GM21529 (cell line): ENCODE measurements around the gene KCNK6.

Source experiments
- ATAC-seq: cut with Tn5 transposase; IDR thresholded peaks from one replicate; pipeline ENCODE4 v1.9.1; 2021; ENCODE audit not compliant: unreplicated experiment

The KCNK6 gene

DNA sequence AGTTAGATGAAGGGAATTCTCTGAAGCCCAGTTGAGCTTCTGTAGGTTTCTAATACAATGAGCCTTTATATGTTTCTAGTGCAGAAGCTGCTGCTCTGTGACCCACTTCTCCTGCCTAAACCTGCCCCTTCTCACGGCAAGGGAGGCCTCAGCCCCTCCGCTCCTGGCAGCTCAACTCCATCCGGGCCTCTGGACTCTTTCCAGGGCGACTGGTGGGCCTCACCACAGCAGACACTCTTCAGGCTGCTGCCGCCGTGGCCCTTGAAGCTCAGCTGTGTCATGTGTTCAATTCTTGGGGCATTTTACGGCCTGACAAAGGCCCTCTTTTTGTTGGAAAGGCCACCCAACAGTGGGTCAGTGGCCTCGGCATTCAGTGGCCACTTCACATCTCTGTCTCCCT lies 25.6 kb upstream of the KCNK6 start:
- ATAC-seq = no peak

DNA sequence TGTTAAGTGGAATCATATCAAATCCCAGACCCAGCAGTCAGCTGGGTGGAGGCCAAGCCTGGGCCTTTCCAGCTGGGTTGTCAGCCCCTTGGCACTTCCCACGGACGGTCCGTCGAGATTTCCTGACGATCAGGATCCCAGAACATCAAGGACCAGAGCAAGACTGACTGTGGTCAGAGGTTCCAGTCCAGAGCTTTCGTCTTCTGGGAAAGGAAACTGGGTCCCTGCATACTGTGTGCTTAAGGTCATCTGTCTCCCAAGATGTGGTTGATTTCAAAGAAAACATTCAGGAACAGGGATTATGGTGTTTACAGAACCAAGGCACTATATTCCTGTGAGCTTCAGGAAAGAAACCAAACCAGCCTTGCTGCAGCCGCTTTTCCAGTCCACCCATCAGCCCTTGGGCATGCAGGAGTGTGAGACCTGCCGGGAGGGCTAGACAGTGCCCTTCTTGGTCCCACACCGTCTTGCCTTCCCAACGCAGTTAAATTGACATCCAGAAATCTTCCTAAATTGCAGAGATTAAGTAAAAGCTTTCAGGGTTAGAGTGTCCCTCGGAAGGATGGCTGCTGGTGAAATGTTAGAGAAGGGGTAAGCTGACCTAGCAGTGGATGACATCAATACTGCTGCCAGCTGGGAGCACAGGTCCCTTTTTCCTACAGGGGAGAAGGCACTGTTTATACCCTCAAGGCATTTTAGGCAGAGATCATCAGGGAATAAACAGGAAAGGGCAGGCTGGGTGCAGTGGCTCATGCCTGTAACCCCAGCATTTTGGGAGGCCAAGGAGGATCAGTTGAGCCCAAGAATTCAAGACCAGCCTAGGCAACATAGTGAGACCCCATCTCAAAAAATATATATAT lies 20.6 kb upstream of the KCNK6 start:
- no peak for ATAC-seq

DNA sequence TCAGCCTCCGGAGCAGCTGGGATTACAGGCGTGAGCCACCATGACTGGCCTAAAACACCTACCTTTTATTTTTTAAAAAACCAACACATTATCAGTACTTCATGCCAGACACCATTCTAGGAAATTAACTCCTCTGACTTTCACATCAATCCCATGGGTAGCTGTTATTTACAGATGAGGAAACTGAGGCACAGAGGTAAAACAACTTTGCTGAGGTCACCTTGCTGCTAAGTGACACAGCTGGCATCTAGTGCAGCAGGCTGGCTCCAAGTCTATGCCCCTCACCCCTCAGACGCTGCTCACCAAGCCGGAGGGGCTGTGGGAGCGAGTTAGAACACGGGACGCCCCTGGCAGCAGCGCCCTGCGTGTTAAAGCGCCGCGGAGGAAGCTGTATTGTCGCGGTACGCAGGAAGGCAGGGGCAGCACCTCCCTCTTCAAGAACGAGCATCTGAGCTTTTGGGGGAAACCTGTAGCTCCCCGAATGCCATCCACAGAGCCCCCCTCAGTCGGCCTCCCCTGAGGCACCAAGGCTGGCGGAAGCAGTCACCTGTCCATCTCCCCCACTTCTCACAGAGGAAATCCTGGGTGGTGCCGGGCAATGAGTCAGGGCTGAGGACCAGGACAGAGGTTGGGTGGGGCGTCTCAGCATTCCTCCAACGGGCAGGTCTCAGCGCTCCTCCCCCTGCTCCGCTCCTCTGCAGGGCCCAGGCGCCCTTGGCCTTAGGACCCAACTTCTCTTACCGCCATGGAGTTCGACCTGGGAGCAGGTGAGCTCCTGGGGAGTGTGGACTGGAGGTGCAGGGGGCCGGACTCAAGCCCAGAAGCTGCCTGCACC lies 15.9 kb upstream of the KCNK6 start, which contains the start of gene C19orf33:
Gene C19orf33 (plus strand): TSS at position 735 of the 835 bp plus-strand sequence. CDS start 11 bp downstream, at position 746.
- no peak for ATAC-seq

- no peak for ATAC-seq
These were observed 15.2 kb upstream of the KCNK6 start for GRCh38 chr19:38304352-38304865.

DNA sequence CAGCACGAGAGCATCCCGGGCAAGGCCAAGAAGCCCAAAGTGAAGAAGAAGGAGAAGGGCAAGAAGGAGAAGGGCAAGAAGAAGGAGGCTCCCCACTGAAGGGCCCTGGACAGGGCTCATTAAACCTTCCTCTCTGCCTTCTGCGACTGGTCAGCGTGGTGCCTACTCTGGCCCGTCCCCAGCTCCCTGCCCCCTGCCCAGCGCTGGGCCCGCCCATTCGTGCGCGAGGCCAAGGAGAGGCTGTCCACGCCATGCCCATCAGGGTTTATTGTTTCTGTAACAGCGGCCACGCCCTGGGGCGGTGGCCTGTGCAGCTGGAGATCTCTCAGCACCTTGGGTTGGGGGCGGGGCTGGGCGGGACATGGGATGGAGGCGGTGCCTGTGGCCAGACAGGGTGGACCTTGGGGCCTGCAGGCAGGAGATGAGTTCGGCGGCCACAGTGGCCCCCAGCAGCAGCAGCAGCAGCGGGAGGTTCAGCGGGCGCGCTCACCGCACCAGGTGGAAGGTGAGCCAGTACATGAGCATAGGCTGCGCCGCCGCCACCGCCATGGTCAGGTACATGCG lies 14.7 kb upstream of the KCNK6 start:
- ATAC-seq = no peak

DNA sequence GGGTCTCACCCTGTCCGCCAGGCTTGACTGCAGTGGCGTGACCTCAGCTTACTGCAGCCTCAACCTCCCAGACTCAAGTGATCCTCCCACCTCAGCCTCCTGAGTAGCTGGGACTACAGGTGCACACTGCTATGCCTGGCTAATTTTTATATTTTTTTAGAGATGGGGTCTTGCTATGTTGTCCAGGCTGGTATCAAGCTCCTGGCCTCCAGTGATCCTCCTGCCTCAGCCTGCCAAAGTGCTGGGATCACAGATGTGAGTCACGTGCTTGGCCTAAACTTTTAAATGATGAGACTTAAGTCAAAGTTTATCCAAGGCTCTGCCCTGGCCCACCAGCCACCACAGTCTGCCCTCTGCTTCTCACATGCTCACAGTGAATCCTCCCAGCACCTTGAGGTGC lies 13.4 kb upstream of the KCNK6 start:
- ATAC-seq = no peak

DNA sequence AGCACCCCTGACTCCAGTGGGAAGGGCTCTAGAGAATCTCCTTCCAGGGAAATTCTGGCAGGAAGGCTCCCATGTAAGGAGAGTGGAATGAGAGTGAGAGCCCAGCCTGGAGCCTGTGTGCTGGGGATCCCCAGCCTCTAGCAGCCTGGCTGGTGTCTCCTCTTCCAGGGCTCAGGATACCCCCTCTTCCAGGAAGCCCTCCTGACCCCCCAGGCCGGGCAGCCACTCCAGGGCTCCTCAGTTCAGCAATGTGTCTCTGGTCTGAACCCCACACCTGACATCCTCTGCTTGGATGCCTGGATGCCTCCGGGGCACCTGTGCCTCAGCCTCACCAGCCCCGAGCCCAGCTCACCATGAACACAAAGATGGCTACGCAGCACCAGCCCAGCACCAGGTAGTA lies 12.6 kb upstream of the KCNK6 start:
- ATAC-seq = no peak

DNA sequence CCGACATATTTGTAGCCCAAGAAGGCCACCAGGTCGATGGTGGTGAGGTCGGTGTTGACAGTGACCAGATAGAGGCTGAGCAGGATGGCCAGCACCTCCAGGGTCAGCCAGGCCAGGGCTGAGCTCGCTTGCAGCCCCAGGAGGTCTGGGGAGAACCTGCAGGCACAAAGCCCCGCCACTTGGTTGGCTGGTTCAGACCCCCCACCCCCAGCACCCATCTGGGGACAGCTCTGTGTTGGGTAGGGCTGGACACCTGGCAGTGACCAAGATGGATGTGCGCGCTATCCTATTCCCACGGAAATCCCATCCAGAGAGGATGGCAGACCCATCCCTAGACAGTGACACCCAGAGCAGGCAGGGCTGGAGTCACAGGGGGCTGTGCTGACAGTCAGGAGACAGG lies 12.0 kb upstream of the KCNK6 start:
- ATAC-seq = no peak

- ATAC-seq = no peak
These were observed 11.5 kb upstream of the KCNK6 start for GRCh38 chr19:38308006-38308766.

DNA sequence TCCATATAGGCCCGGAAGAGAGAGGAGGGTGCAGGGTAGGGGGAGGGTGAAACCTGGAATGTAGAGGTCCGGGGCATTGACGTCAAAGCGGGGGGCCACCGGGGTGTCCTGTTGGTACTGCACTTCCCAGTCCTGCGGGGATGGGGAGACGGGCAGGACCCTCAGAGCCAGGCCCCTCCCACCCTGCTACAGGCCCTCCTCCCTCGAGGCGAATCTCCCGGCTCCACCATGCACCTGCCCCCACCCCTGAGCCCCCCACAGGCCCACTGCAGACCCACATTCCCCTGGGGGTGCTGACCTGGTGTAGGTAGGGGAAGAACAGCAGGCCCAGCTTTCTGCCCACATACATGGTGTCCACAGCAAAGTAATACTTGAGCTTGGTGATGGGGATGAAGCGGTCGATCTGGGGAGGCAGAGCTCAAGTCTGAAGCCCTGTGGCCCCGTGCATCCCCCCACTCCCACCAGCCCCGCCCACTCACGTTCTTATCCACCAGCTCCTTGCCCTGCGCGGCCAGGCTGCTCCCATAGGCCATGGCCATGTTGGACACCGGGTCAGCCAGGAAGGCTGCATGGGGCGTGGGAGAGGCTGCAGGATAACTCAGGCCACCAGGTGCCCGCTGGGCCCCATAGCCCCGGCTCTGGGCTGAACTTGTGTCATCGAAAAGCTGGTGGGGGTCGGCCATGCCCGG lies 10.6 kb upstream of the KCNK6 start:
- no peak for ATAC-seq

DNA sequence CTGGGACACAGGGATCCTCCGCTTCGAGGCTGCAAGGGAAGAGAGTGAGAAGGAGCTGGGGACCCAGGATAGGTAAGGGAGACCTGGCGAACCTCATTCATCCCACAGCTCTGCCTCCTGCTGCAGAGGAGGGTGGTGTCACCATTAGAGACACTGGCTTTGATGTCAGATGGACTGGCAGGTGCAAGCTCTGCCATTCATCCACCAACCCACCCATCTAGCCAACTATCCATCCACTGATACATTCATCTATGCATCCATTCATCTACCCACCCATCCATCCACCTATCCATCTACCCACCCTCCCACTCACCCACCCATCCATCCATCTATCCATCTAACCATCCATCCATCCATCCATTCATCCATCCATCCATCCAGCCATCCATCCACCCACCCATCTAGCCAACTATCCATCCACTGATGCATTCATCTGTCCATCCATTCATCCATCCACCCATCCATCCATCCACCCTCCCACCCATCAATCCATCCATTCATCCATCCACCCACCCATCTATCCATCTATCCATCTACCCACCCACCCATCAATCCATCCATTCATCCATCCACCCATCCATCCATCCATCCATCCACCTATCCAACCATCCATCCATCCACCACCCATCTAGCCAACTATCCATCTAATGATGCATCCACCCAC lies 9.9 kb upstream of the KCNK6 start:
- ATAC-seq = no peak

GRCh38 chr19:38310279-38310670 lies 9.4 kb upstream of the KCNK6 start:
- ATAC-seq = no peak

DNA sequence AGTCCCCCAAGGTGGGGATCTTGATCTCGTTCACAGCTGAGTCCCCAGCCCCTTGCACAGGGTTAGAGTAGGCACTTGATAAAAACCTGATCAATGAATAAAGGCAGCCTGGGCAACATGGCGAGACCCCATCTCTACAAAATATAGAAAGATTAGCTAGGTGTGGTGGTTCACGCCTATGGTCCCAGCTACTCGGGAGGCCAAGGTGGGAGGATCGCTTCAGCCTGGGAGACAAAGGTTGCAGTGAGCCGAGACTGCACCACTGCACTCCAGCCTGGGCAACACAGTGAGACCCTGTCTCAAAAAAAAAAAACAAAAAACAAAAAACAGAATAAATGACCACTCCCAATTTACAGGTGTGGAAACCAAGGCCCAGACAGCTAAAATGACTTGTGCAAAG lies 8.7 kb upstream of the KCNK6 start:
- ATAC-seq = no peak

DNA sequence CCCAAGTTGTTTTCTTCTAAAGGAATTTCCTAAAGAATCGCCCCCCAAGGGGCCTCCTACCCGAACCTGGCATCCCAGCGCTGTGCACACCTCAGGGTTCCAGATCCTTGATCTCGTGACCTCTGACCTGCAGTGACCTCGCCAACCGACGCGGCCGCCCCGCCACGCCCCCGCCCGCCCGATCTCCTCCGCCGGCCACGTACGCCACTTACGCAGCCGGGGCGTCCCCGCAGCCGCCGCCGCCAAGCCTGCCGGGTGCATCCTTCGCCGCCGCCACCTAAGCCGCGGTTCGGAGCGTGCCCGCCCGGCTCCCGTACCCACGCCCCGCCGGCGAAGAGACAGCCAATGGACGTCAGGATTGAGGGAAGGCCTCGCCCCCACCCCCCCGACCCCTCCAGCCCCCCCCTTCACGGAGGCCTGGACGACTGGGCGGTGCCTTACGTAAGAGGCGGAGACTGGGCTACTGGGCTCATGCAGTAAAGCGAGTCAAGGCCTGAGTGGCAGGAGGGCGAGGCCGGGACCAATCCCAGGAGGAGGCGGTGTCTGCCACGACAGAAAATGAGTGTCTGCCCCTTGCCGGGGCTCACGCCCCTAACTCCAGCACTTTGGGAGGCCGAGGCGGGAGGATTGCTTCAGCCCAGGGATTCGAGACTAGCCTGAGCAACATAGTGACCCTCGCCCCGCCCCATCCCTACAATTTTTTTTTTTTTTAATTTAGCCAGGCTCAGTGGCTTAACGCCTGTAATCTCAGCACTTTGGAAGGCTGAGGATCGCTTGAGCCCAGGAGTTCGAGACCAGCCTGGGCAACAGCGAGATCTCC lies 3.8 kb upstream of the KCNK6 start, which contains the start of gene YIF1B:
Gene YIF1B (minus strand): TSS at position 291 of the 820 bp plus-strand sequence. CDS start 30 bp downstream, at position 261.
- peak; percentile 88 for ATAC-seq

GRCh38 chr19:38316477-38317067 lies 3.1 kb upstream of the KCNK6 start:
- no peak for ATAC-seq

DNA sequence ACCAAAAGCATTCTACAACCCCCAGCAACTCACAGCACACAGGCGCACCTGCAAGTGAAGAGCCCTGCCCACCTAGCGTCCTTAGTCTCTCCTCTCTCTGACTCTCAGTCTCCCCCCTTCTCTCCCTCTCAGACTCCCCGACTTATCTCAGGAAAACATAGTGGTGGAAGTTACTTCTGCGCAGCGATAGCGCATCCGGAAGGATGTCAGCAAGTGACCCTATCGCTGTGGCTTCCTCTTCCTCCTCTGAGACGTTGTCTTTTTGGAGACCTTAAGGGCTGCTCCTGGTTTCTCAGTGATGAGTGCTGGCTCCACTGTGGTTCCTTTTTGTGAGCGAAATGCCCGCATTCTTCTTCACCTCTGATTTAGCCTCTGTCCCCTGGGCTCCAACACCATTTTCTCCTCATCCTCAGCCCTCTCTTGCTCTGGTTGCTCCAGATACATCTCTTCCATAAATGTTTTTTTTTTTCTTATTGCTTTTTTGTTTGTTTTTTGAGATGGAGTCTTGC lies 2.5 kb upstream of the KCNK6 start:
- no peak for ATAC-seq

GRCh38 chr19:38318660-38319059 lies 985 bp upstream of the KCNK6 start:
- no peak for ATAC-seq

DNA sequence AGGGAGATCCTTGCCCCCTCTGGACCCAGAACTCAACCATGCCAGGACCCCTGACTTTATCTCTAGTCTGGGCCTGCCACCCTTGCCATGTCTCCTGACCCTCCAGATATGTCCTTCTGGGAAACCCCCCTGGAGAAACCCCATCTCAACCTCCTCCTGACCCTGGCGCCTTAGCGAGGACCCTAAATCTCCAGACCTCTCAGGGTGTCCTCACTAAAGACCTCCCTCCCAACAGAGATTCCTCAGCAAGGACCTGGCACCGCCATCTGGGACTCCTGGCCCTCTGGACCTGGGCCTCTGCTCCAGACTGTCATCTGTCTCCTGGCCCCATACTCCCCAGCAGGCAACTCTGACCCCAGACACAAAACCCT lies 1.3 kb downstream of the KCNK6 start:
- ATAC-seq = no peak
